MM.1S (cell line): ENCODE data around the gene OSBPL10.

Experiments used
- DNase-seq: peaks from one replicate; pipeline ENCODE4 v3.0.0-alpha.2; 2015
- H2AFZ ChIP-seq: fragments of 300-600 bp; sonication (generic); 2 replicates; pipeline ENCODE4 v1.6.0; 2016; ENCODE audit warnings: antibody characterized with exemption, low read length
- H3F3A ChIP-seq: fragments of 300-600 bp; sonication (generic); 2 replicates; pipeline ENCODE4 v1.6.1; 2016; ENCODE audit warnings: mild to moderate bottlenecking, antibody characterized with exemption, low read length, moderate library complexity, mixed read lengths; ENCODE audit not compliant: insufficient read depth
- H3K27ac ChIP-seq: fragments of 300-600 bp; sonication (generic); 2 replicates; pipeline ENCODE4 v1.5.1; 2016; ENCODE audit warnings: mild to moderate bottlenecking, low read length
- H3K27me3 ChIP-seq: fragments of 300-600 bp; sonication (generic); replicated peaks from 2 replicates; pipeline ENCODE4 v1.6.0; 2016; ENCODE audit warnings: low read length; ENCODE audit not compliant: insufficient read depth
- H3K36me3 ChIP-seq: fragments of 300-600 bp; sonication (generic); replicated peaks from 2 replicates; pipeline ENCODE4 v1.6.1; 2016; ENCODE audit warnings: mild to moderate bottlenecking, low read length, mixed read lengths; ENCODE audit not compliant: insufficient read depth
- H3K4me1 ChIP-seq: fragments of 300-600 bp; sonication (generic); 2 replicates; pipeline ENCODE4 v1.6.1; 2016; ENCODE audit warnings: low read length, mixed read lengths
- H3K4me2 ChIP-seq: fragments of 300-600 bp; sonication (generic); 2 replicates; pipeline ENCODE4 v1.6.0; 2016; ENCODE audit warnings: low read depth, low read length
- H3K4me3 ChIP-seq: fragments of 300-600 bp; sonication (generic); 2 replicates; pipeline ENCODE4 v1.5.1; 2016; ENCODE audit warnings: low read length, mixed read lengths
- H3K79me2 ChIP-seq: fragments of 300-600 bp; sonication (generic); 2 replicates; pipeline ENCODE4 v1.6.1; 2016; ENCODE audit warnings: mixed run types, low read length, mixed read lengths
- H3K9ac ChIP-seq: fragments of 300-600 bp; sonication (generic); 2 replicates; pipeline ENCODE4 v1.6.1; 2016; ENCODE audit warnings: low read length, mixed read lengths
- H3K9me2 ChIP-seq: fragments of 300-600 bp; sonication (generic); replicated peaks from 2 replicates; pipeline ENCODE4 v1.6.1; 2016; ENCODE audit warnings: mild to moderate bottlenecking, low read length, mixed read lengths; ENCODE audit not compliant: insufficient read depth
- H3K9me3 ChIP-seq: fragments of 300-600 bp; sonication (generic); replicated peaks from 2 replicates; pipeline ENCODE4 v1.6.1; 2016; ENCODE audit warnings: mild to moderate bottlenecking, low read length, mixed read lengths; ENCODE audit not compliant: insufficient read depth
- H4K20me1 ChIP-seq: fragments of 300-600 bp; sonication (generic); 2 replicates; pipeline ENCODE4 v1.6.1; 2016; ENCODE audit warnings: mild to moderate bottlenecking, low read length, moderate library complexity, mixed read lengths; ENCODE audit not compliant: insufficient read depth
- CTCF ChIP-seq: fragments of 300-600 bp; sonication (generic); IDR thresholded peaks from 2 replicates; pipeline ENCODE4 v1.5.1; 2016; ENCODE audit warnings: antibody characterized with exemption, low read length, mixed read lengths
- EZH2 ChIP-seq: fragments of 300-600 bp; sonication (generic); optimal IDR thresholded peaks from 2 replicates; pipeline ENCODE3; 2017; ENCODE audit warnings: low read depth, mild to moderate bottlenecking, antibody characterized with exemption, low read length, mixed read lengths
- EZH2phosphoT487 ChIP-seq: fragments of 300-600 bp; sonication (generic); IDR thresholded peaks from 2 replicates; pipeline ENCODE4 v1.6.1; 2018; ENCODE audit warnings: antibody characterized with exemption, low read length

OSBPL10 gene

DNA sequence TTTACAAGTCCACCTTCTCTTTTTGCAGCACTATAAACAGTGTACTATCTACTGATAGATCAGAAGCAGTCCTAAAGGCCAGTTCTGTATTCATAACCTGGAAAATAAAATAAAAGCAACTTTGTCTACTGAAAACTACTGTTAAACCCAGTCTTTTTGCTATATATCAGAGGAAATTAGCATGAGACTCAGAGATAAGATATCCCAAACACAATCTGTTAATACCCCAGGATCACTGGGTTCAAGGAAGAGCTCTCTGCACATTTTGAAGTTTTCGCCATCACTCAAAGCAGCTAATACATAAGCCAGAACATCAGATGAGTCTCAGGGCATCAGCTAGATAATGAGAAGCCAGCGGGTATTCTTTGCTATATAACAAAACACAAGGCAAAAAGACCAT is 21.8 kb downstream of the OSBPL10 start:
- Histone ChIP-seq H4K20me1 (no peaks in the 10 kb centered on the region), H3F3A (peaks cover 16% of the 10 kb centered on the region), H2AFZ (no peak overlapping the region), H3K4me3 (no peak overlapping the region), H3K4me1 (peaks cover 20% of the 10 kb centered on the region), H3K9me3 (no peaks in the 10 kb centered on the region), H3K27me3 (no peaks in the 10 kb centered on the region), H3K36me3 (no peaks in the 10 kb centered on the region), H3K79me2 (no peaks in the 10 kb centered on the region), H3K9ac (no peak overlapping the region), H3K4me2 (no peak overlapping the region), H3K27ac (no peak overlapping the region), H3K9me2 (no peaks in the 10 kb centered on the region)
- no peak for DNase-seq
- no peak for TF ChIP-seq EZH2phosphoT487
- no peak for TF ChIP-seq CTCF
- TF ChIP-seq EZH2 = no peak

DNA sequence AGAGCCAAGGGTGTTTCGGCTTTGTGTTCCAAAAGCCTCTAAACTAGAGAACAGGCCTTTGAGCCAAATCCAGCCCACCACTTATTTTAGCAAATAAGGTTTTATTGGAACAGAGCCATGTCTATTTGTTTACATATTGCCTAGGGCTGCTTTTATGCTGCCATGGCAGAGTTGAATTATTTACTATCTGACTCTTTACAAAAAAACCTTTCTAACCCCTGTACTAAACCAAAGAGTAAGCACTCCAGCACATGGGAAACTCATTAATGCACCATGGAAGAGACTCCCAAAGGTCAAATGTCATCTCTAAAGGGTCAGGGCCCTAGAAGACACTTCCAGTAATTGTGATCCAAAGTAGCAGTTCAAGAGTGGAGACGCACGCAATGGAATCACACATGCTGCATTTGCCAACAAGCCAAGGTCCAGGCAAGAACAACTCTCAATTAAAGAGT is 22.3 kb downstream of the OSBPL10 start:
- H3K4me2 ChIP-seq = no peak overlapping the region
- no peak overlapping the region for H3K27ac ChIP-seq
- no peak overlapping the region for H3K4me3 ChIP-seq
- no peak overlapping the region for H3K9ac ChIP-seq
- no peaks in the 10 kb centered on the region for H3K79me2 ChIP-seq
- no peaks in the 10 kb centered on the region for H4K20me1 ChIP-seq
- H3K27me3 ChIP-seq = no peaks in the 10 kb centered on the region
- peaks cover 20% of the 10 kb centered on the region for H3F3A ChIP-seq
- no peak overlapping the region for H2AFZ ChIP-seq
- TF ChIP-seq CTCF (no peak), EZH2phosphoT487 (no peak), EZH2 (no peak)
- H3K36me3 ChIP-seq = no peaks in the 10 kb centered on the region
- H3K9me2 ChIP-seq = no peaks in the 10 kb centered on the region
- H3K9me3 ChIP-seq = no peaks in the 10 kb centered on the region
- DNase-seq = no peak
- H3K4me1 ChIP-seq = peaks cover 25% of the 10 kb centered on the region

DNA sequence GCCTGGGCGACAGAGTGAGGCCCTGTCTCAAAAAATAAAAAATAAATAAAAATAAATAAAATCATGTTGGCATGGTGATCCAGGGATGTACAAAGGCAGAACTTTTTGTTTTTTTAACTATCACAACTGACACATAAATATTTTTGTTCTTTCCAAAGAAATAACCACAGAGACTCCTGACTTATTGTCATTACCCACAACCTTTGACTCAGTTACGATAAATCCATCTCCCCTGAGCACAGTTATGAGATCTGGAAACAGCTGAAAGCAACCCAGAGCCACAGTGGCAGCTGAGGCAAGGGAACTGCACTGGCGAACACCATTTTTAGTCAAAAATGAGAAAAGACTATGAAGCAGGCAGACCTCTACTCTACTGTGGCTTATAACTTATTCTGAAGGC is 24.0 kb downstream of the OSBPL10 start:
- Histone ChIP-seq H3K4me2 (no peak overlapping the region), H3K4me1 (peaks cover 39% of the 10 kb centered on the region), H3K36me3 (no peaks in the 10 kb centered on the region), H3K4me3 (no peak overlapping the region), H3K9ac (no peak overlapping the region), H4K20me1 (no peaks in the 10 kb centered on the region), H2AFZ (no peak overlapping the region), H3K79me2 (no peaks in the 10 kb centered on the region), H3K9me3 (no peaks in the 10 kb centered on the region), H3K27me3 (no peaks in the 10 kb centered on the region), H3F3A (peaks cover 30% of the 10 kb centered on the region), H3K27ac (no peak overlapping the region), H3K9me2 (no peaks in the 10 kb centered on the region)
- DNase-seq = no peak
- TF ChIP-seq CTCF = no peak
- no peak for TF ChIP-seq EZH2phosphoT487
- no peak for TF ChIP-seq EZH2
